HepG2 (cell line): ENCODE results near the gene PARD3. TPM values are rescaled to one million over a fixed set of nuclear protein-coding genes. Genes with fewer than 3 reads are reported as not detected.

ENCODE experiments used
- CHD2 ChIP-seq: IDR thresholded peaks from 2 replicates; pipeline ENCODE4 v1.6.1; 2011; ENCODE audit warnings: low read depth, low read length, improper control_type of control experiment
- KMT2A ChIP-seq: sonication (generic); formaldehyde crosslinking; IDR thresholded peaks from 2 replicates; pipeline ENCODE4 v1.4.0; 2020; ENCODE audit warnings: missing genetic modification reagents
- RBAK ChIP-seq: sonication (generic); formaldehyde crosslinking; IDR thresholded peaks from 2 replicates; pipeline ENCODE4 v1.5.1; 2020; ENCODE audit warnings: mild to moderate bottlenecking, missing genetic modification reagents
- SETDB1 ChIP-seq: sonication (generic); formaldehyde crosslinking; IDR thresholded peaks from 2 replicates; pipeline ENCODE4 v1.5.1; 2020; ENCODE audit warnings: missing genetic modification reagents, mild to moderate bottlenecking, borderline replicate concordance
- SP1 ChIP-seq, 2 experiments: fragments of 450-650 bp in 1 of 2; sonication (generic) in 1 of 2; formaldehyde crosslinking in 1 of 2; IDR thresholded peaks; 2 replicates each; pipeline versions ENCODE4 v1.4.0 to v1.6.1; 2016 to 2020; ENCODE audit warnings: missing genetic modification reagents in 1 of 2
- ZBTB7B ChIP-seq: sonication (generic); formaldehyde crosslinking; IDR thresholded peaks from 2 replicates; pipeline ENCODE4 v1.4.0; 2020; ENCODE audit warnings: missing genetic modification reagents
- ZNF260 ChIP-seq: sonication (generic); formaldehyde crosslinking; IDR thresholded peaks from 2 replicates; pipeline ENCODE4 v1.4.0; 2020; ENCODE audit warnings: missing genetic modification reagents, low read depth, mild to moderate bottlenecking, borderline replicate concordance
- polyA plus RNA-seq, 8 experiments: library from polyadenylated mRNA; depleted of rRNA in 3 of 8; stranded (reverse) in 7 of 8; unstranded in 1 of 8; fragments of >200 nt; fragmentation: Illumina TruSeq in 4 of 8; extraction: Trizol in 4 of 8; gene quantifications; 2 replicates each; pipeline versions ENCODE4 v1.2.1 to v1.2.3, GENCODE V29; 2011 to 2016; ENCODE audit warnings: low read depth in 4 of 8, missing spikeins in 1 of 8, mixed read lengths in 1 of 8; ENCODE audit not compliant: insufficient read depth in 1 of 8
- total RNA-seq, 5 experiments: library from RNA; depleted of rRNA; stranded (reverse); fragments of >200 nt; fragmentation: Illumina TruSeq; extraction: Trizol; gene quantifications; 2 replicates each; pipeline ENCODE4 v1.2.3, GENCODE V29; 2016; ENCODE audit warnings: low read depth in 1 of 5
- TF ChIP-seq, protein P1 (sequence below): sonication (generic); formaldehyde crosslinking; IDR thresholded peaks from one replicate; pipeline ENCODE4 v1.5.1; 2020; ENCODE audit warnings: mild to moderate bottlenecking, missing genetic modification reagents; ENCODE audit errors: not compliant biosample characterization
- TF ChIP-seq, protein P2 (sequence below): sonication (generic); formaldehyde crosslinking; IDR thresholded peaks from 2 replicates; pipeline ENCODE4 v1.9.0; 2021; ENCODE audit warnings: missing genetic modification reagents, mild to moderate bottlenecking, borderline replicate concordance
- TF ChIP-seq, protein P3 (sequence below): sonication (generic); formaldehyde crosslinking; IDR thresholded peaks from 2 replicates; pipeline ENCODE4 v1.9.0; 2022; ENCODE audit warnings: missing genetic modification reagents, mild to moderate bottlenecking, borderline replicate concordance
- TF ChIP-seq, protein P4 (sequence below): sonication (generic); formaldehyde crosslinking; IDR thresholded peaks from 2 replicates; pipeline ENCODE4 v1.5.0; 2020; ENCODE audit warnings: missing genetic modification reagents
- TF ChIP-seq, protein P5 (sequence below): sonication (generic); formaldehyde crosslinking; IDR thresholded peaks from 2 replicates; pipeline ENCODE4 v1.8.1; 2023; ENCODE audit warnings: mild to moderate bottlenecking, inconsistent platforms, moderate library complexity, missing genetic modification reagents, borderline replicate concordance

Gene PARD3
- total and polyA plus RNA-seq, 2 of the 13 experiments (the other 11 are each of a cell fraction or from before 2014, with no cell fraction given) = 40.9 to 60.0 TPM

DNA sequence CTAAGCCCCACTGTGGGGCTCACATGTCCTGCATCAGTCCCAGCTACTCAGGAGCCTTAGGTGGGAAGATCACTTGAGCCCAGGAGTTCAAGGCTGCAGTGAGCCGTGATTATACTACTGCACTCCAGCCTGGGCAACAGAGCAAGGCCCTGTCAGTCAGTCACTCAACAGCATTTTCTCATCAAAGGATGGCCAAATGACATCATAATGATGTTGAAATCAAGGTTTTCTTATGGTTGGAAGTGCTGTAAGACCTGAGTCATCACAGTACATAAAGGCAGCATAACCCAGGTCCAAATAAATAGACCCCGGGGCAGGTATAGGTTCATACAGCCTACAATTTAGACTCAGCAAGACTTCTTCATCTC is 341.1 kb downstream of the PARD3 start (continued):
- TF ChIP-seq, protein P1, sequence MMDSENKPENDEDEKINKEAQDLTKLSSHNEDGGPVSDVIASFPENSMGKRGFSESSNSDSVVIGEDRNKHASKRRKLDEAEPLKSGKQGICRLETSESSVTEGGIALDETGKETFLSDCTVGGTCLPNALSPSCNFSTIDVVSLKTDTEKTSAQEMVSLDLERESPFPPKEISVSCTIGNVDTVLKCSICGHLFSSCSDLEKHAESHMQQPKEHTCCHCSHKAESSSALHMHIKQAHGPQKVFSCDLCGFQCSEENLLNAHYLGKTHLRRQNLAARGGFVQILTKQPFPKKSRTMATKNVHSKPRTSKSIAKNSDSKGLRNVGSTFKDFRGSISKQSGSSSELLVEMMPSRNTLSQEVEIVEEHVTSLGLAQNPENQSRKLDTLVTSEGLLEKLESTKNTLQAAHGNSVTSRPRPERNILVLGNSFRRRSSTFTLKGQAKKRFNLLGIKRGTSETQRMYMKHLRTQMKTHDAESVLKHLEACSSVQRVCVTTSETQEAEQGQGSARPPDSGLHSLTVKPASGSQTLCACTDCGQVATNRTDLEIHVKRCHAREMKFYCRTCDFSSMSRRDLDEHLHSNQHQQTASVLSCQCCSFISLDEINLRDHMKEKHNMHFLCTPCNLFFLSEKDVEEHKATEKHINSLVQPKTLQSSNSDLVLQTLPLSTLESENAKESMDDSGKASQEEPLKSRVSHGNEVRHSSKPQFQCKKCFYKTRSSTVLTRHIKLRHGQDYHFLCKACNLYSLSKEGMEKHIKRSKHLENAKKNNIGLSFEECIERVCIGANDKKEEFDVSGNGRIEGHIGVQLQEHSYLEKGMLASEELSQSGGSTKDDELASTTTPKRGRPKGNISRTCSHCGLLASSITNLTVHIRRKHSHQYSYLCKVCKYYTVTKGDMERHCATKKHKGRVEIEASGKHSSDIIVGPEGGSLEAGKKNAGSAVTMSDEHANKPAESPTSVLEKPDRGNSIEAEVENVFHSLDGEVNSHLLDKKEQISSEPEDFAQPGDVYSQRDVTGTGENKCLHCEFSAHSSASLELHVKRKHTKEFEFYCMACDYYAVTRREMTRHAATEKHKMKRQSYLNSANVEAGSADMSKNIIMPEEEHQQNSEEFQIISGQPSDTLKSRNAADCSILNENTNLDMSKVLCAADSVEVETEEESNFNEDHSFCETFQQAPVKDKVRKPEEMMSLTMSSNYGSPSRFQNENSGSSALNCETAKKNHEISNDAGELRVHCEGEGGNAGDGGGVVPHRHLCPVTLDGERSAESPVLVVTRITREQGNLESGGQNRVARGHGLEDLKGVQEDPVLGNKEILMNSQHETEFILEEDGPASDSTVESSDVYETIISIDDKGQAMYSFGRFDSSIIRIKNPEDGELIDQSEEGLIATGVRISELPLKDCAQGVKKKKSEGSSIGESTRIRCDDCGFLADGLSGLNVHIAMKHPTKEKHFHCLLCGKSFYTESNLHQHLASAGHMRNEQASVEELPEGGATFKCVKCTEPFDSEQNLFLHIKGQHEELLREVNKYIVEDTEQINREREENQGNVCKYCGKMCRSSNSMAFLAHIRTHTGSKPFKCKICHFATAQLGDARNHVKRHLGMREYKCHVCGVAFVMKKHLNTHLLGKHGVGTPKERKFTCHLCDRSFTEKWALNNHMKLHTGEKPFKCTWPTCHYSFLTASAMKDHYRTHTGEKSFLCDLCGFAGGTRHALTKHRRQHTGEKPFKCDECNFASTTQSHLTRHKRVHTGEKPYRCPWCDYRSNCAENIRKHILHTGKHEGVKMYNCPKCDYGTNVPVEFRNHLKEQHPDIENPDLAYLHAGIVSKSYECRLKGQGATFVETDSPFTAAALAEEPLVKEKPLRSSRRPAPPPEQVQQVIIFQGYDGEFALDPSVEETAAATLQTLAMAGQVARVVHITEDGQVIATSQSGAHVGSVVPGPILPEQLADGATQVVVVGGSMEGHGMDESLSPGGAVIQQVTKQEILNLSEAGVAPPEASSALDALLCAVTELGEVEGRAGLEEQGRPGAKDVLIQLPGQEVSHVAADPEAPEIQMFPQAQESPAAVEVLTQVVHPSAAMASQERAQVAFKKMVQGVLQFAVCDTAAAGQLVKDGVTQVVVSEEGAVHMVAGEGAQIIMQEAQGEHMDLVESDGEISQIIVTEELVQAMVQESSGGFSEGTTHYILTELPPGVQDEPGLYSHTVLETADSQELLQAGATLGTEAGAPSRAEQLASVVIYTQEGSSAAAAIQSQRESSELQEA (CRISPR knock-in tag) = no peak
- no peak for TF ChIP-seq KMT2A (CRISPR knock-in tag)
- no peak for TF ChIP-seq SP1 (IDR thresholded peaks at IDR 0.05)
- no peak for TF ChIP-seq SP1 (CRISPR knock-in tag; IDR thresholded peaks at IDR 0.05)
- TF ChIP-seq, protein P2, sequence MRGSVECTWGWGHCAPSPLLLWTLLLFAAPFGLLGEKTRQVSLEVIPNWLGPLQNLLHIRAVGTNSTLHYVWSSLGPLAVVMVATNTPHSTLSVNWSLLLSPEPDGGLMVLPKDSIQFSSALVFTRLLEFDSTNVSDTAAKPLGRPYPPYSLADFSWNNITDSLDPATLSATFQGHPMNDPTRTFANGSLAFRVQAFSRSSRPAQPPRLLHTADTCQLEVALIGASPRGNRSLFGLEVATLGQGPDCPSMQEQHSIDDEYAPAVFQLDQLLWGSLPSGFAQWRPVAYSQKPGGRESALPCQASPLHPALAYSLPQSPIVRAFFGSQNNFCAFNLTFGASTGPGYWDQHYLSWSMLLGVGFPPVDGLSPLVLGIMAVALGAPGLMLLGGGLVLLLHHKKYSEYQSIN (CRISPR knock-in tag) = no peak
- no peak for TF ChIP-seq ZNF260 (CRISPR knock-in tag)
- TF ChIP-seq, protein P3, sequence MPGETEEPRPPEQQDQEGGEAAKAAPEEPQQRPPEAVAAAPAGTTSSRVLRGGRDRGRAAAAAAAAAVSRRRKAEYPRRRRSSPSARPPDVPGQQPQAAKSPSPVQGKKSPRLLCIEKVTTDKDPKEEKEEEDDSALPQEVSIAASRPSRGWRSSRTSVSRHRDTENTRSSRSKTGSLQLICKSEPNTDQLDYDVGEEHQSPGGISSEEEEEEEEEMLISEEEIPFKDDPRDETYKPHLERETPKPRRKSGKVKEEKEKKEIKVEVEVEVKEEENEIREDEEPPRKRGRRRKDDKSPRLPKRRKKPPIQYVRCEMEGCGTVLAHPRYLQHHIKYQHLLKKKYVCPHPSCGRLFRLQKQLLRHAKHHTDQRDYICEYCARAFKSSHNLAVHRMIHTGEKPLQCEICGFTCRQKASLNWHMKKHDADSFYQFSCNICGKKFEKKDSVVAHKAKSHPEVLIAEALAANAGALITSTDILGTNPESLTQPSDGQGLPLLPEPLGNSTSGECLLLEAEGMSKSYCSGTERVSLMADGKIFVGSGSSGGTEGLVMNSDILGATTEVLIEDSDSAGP (CRISPR knock-in tag) = no peak
- no peak for TF ChIP-seq RBAK
- no peak for TF ChIP-seq CHD2
- TF ChIP-seq ZBTB7B (CRISPR knock-in tag) = no peak
- TF ChIP-seq, protein P4, sequence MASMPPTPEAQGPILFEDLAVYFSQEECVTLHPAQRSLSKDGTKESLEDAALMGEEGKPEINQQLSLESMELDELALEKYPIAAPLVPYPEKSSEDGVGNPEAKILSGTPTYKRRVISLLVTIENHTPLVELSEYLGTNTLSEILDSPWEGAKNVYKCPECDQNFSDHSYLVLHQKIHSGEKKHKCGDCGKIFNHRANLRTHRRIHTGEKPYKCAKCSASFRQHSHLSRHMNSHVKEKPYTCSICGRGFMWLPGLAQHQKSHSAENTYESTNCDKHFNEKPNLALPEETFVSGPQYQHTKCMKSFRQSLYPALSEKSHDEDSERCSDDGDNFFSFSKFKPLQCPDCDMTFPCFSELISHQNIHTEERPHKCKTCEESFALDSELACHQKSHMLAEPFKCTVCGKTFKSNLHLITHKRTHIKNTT = no peak
- TF ChIP-seq, protein P5, sequence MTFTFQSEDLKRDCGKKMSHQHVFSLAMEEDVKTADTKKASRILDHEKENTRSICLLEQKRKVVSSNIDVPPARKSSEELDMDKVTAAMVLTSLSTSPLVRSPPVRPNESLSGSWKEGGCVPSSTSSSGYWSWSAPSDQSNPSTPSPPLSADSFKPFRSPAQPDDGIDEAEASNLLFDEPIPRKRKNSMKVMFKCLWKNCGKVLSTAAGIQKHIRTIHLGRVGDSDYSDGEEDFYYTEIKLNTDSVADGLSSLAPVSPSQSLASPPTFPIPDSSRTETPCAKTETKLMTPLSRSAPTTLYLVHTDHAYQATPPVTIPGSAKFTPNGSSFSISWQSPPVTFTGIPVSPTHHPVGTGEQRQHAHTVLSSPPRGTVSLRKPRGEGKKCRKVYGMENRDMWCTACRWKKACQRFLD (CRISPR knock-in tag) = no peak
- TF ChIP-seq SETDB1 (CRISPR knock-in tag) = no peak
